Erythroblast (primary cell): ENCODE data around the gene ART4.

Experiments used
- DNase-seq, 2 experiments: peaks; one replicate each; lab custom pipeline; 2025; lab: John Stamatoyannopoulos, UW
- GATA1 ChIP-seq: IDR thresholded peaks from 2 replicates; pipeline ENCODE4 v1.6.1; 2011; ENCODE audit warnings: low read depth, mild to moderate bottlenecking, control low read depth, low read length, moderate library complexity
- POLR2A ChIP-seq: IDR thresholded peaks from 2 replicates; pipeline ENCODE4 v1.6.1; 2011; ENCODE audit warnings: mild to moderate bottlenecking, low read length

The ART4 gene

DNA sequence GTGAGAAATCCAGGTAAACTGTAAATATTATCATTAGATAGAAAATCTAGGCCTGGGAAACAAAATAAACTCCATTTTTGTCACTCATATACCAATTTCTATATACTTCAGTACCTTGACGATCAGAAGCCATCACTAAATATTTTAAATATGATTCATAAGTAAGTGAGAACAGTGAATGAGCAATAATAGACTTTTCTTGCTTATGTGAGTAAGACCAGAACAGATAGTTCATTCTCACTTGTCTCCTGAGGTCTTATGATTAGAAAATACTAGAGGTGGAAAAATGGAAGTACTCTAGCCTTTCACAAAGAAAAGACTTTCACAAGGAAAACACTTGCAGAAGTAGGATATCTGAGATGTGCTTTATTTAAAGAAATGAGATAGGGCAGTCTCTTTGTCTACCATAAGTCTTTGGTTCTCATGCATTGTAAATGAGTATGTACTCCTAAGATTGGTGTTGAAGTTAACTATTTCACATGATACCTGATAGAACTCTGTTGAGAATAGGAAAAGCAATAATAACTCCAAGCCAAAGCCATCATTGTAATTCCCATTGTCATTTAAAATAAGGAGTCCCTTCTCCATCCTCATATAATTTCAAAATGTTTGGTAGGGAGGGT, 19.2 kb downstream of the ART4 start:
- no peak for DNase-seq
- TF ChIP-seq POLR2A = no peak
- no peak for TF ChIP-seq GATA1

DNA sequence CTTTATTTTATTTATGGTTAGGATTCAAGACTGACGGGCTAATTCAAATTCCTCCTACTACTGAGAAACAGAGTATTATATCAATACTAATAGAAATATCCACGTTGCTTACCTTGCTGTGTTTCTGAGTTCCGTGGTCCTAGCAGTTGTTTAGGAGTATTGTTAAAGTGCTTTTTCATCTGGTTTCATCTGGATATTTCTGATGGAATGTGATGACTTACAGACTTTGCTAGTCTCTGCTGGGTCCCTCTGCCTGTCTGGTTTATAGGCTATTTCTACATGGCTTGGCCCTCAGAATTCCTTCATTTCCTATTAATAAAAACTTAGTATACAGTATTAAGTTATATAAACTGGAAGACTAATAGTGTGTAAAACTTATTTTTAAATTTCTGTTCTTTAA, 29.3 kb downstream of the ART4 start, which contains the start of gene SMCO3:
TSS of gene SMCO3 (minus strand) at position 169 of the 400 bp plus-strand sequence. CDS start 7,502 bp downstream, outside the sequence.
- TF ChIP-seq POLR2A (no peak), GATA1 (no peak)

DNA sequence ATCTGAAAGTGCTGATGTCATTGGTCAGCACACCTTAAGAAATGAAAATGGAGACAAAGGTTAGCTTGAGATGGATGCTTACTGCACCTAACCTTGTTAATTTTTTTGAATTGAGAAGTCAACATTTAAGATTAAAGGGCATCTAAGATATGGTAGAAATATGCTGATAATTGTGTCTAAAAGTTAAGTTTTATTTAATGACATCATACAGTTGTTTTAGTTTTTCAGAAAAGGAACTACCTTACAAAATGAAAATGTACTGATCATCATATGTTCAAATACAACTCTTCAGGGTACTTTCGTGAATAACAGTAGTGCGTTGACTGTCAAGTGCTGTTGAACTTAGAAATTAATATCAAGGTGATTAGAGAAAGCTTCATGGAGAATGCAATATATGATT, 31.8 kb downstream of the ART4 start:
- no peak for DNase-seq
- TF ChIP-seq POLR2A = no peak
- TF ChIP-seq GATA1 = no peak

More for the DNA sequence above, 29.3 kb downstream of the ART4 start, which contains the start of gene SMCO3:
- no peak for DNase-seq

DNA sequence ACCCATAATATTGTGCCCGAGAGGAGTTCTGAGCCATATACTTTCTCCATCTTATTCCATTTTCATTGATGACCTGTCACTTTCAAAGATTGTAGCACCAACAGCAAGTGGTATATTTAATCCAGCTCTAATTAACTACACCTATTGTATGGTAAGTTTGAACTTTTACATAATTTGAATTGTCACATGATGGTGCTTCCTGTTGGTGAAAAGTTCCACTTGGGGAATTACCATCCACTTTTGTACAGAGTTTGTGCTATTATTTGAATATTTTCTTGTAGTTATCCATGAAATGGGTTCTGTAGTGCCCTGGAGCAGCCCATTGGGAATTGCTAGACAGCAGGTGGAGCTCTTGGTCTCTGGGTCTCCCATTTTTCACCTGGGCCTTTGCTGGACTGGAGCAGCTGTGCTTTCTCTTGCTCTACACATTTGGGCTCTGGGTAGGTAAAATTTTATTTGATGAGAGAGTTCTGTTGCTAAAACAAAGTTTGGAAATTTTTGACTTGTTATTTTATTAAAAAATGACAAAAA, 32.3 kb downstream of the ART4 start:
- TF ChIP-seq POLR2A = no peak
- TF ChIP-seq GATA1 = no peak
- peak; percentile 33 to 58 for DNase-seq

DNA sequence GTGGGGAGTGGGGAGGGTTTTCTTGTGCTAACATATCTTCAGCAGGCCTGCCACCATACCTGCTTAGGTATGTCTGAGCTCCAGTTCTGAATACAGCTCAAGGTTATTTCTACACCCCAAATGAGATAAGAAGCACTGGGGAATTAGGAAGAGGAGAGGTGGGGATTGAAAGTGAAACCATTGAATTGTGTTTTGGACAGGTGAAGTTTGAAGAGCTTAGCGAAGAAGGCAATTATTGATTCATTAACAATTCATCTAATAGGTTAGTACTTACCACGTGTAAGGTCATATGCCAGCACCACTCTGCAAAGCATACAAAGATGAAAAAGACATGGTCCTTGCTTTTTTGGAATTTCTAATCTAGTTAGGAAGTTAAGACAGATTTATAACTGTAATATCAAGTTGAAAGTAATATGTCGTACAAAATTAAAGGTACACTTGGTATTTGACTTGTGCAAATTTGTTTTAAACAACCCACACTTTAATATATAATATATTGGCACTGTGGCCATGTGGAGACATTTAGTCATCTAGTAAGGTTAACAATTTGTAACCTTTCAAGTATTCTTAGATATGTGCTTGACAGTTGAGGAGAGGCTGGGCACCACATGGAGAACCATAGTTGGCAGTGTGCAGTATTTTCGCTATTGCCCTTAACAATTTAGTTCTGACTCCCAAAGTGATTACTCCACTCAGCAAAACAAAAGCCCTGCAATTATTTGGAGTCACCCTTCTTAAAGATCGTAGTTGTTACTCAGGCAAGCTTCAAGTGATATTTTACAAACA, 33.0 kb downstream of the ART4 start:
- TF ChIP-seq POLR2A (no peak), GATA1 (no peak)
- no peak for DNase-seq

DNA sequence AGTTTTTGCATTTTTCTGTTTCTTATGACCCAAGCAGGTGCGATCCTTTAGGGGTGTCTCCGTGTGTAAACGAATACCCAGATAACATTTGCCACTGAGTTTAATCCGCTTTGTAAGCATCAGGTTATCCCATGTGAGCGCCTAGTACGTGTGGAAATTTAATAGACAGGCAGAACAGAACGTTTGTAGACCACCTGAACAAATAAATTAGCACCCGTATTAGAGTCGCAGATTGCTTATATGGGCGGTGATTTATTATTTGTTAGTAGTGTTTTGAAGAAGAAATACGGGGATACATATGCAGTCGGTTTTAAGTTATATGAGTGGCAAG, 39.5 kb downstream of the ART4 start:
- TF ChIP-seq GATA1 (no peak), POLR2A (peak; percentile 78)
- DNase-seq = no peak

DNA sequence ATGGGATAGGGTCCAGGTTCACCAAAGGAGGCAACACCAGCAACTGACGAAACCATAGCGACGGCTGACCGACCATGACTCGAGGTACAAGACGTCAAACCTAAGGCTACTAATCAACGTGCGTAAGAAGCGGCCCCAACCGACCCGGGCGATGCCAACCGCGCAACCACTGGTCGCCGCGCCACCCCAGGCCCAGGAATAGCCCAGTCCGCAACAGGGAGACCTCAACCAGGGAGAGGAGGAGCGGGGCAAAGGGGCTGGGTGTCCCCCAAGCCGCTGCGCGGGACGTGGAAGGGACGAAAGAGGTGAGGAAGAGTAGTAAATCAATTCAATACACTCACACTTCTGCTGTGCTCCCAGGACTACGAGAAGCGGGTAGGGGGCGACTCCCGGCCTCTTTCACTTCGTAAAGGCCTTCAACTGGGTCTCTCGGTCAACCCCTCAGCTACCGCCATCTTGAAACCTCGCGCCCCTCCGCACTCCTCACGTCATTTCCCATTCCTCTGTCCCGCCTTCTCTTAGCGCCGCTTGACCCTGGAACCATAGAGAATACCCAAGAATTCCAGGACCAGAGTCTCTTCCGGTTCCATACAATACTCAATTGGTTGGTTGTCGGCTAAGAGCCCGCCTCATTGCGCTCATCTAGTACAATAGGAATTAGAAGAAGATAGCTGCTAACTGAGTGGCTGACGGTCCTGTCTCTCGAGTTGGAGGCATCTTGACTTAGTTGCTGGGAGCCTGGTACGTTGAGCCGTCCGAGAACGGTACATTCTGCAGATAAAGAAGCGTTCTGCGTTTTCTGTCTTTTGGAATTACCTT, 40.1 kb downstream of the ART4 start, which contains the start of the genes C12orf60 and WBP11:
TSS of gene C12orf60 (plus strand) at position 660 of the 819 bp plus-strand sequence. CDS start 19,266 bp downstream, outside the sequence.
TSS of gene WBP11 (minus strand) at position 468 of the 819 bp plus-strand sequence. CDS start 2,095 bp downstream, outside the sequence.
- TF ChIP-seq POLR2A (peak; percentile 98), GATA1 (no peak)
- DNase-seq = peak; percentile 96 to 97

DNA sequence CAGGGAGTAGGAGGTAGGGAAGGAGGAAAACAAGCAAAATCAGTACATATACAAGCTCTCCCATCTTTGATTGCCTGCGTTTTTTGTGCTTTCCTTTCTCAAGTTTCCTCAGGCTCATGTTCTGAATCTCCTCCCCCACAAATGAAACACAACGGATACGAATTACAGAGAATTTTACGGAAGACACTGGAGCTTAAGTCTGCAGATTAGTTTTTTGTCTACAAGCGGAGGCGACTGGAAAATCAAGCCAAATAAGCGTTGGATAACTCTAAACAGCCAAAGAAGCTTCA, 40.7 kb downstream of the ART4 start:
- TF ChIP-seq GATA1 (no peak), POLR2A (no peak)
- no peak for DNase-seq

DNA sequence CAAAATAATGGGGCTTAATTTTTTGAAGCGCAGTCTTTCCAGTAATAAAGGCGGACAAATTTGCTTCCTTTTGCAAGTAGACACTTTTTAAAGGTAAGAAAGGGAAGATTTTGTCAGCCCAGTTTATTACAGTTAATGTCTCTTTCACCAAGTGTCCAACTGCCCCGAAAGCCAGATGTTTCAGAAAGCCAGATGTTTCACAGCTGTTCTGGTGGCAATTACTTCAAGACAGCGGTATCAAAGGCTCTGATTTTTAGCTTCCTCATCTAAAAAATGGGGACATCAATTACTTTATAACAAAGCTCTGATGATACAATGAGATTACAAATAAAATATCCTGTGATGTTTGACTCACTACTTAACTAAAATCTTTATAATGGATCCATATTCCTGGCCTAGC, 41.1 kb downstream of the ART4 start:
- TF ChIP-seq GATA1 (no peak), POLR2A (no peak)
- DNase-seq = peak in 1 of 2 experiments; percentile 40

DNA sequence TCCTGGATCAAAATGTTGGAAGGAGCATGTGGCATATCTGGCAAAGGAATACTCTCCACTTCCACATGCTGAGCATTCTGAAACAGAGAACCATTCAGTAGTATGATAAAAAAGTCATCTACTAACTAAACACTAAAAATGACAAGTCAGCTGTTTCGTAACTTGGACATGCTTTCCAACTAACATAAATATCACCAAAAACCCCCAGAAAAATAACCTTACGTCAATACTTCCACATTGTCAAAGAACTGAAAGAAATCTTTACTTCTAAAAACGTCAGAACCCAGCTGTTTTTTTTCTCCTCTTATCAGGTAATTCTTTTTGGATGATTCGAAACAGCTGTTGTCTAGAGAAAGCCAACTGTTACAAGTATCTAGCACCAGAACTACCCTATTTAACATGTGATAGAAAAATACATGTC, 48.3 kb downstream of the ART4 start:
- TF ChIP-seq POLR2A = no peak
- no peak for TF ChIP-seq GATA1
- no peak for DNase-seq

DNA sequence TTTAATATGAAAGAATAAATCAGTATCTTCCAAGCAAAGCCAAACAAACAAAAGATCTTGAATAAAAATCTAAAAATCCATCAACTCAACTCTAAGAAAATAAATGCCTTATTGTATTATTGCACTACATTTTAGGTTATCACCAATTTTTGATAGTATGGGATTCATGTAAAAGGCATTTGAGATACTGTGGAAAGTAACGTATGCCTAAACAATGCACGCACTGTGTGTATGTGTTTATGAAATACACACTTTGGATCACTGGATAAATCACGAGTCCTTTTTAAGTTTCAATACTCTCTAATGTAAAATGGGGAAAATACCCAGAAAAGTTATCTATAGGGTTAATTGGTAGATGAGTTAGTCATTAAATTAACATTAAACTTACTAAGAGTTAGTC, 57.8 kb downstream of the ART4 start:
- TF ChIP-seq GATA1 (no peak), POLR2A (no peak)
- no peak for DNase-seq

DNA sequence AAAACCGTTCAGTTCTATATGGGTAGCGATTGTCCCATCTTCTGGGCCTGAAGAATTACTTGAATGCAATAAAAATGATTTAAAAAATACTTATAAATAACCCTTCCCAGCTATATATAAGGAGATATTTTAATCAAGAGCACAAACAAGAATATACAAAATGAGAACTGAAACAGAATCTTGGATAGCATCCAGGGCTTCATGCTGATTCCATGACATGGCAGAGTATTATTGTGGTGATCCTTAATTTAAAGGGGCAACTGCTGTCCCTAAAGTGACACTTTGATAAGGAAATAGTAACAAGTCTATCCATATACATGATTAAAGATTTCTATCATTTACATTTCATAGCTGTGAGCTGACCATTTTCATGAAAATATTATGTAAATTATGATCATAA, 58.9 kb downstream of the ART4 start:
- TF ChIP-seq POLR2A (no peak), GATA1 (no peak)
- DNase-seq = no peak

DNA sequence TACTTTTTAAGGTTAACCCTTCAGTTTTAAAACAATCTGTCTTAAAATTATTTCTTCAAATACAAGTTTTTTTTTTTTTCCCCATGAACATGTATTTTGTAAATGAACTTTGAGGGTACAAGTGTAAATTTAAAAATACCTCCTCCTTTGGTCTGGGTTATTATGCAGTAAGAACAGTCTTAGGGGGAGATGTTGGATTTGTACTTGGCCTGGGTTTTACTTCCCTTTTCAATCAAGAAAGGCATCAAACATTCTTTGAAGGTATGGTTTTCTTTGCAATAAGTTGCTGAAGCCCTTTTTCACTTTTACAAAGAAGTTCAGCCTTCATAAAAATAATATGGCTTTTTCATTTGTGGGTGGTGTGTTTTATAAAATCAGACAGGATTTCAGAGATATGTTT, 60.6 kb downstream of the ART4 start:
- no peak for DNase-seq
- TF ChIP-seq GATA1 (no peak), POLR2A (no peak)
